ENCODE measurements around the gene SLC25A1.

DNA sequence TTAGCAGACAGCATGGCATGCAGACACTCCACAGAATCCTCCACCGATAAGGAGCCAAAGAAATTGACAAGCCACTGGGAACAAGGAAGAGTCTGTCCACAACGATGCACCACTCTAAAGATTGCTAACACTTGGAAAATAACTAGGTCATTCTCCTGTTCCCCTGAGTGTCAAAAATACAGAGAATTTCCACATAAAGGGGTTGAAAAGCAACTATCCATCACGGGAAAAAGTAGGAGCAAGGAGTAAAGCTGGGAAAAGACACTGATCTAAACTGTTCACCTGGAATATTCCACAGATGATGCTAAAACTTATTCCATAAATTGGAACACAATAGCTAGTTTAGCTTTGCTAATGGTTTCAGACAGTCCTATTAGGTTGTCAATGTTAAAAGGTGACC, 47.0 kb upstream of the SLC25A1 start:
- TF ChIP-seq POLR2A (IDR thresholded peaks at IDR 0.05; ENCODE audit: low read length) = no peak
- TF ChIP-seq GATA1 (IDR thresholded peaks at IDR 0.05; ENCODE audit: low read depth, low read length) = no peak

Data from erythroblast (primary cell).